Fibroblast of skin of right quadriceps (primary cell): Measurements from ENCODE around the gene SLC25A30.
"Not testable (repeated sequence)": the region's sequence is repeated elsewhere in the genome, so short reads cannot be mapped to it uniquely, and the experiment has no call there.

Experiments
- DNase-seq: peaks from one replicate; pipeline ENCODE4 v3.0.0-alpha.2; 2013

Gene SLC25A30

DNA sequence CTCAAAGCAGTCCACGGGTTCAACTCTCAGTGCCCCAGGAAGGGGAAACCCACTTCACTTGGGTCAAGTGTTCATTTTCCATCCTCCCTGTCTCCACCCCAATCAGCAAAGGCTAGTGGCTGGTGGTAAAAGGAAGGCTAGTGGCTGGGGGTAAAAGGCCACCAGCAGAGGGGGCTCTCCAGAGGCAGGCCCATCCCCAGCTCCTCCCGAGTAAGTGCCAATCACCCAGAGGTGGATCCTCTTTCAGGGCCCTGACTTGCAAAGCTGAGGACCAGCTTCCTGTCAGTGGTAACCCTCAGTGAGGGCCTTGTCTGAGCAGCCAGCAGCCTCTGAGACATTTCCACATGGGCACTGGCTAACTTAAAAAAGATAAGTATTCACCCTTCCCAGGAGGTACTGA lies 55.2 kb downstream of the SLC25A30 start:
- DNase-seq, result no peak

DNA sequence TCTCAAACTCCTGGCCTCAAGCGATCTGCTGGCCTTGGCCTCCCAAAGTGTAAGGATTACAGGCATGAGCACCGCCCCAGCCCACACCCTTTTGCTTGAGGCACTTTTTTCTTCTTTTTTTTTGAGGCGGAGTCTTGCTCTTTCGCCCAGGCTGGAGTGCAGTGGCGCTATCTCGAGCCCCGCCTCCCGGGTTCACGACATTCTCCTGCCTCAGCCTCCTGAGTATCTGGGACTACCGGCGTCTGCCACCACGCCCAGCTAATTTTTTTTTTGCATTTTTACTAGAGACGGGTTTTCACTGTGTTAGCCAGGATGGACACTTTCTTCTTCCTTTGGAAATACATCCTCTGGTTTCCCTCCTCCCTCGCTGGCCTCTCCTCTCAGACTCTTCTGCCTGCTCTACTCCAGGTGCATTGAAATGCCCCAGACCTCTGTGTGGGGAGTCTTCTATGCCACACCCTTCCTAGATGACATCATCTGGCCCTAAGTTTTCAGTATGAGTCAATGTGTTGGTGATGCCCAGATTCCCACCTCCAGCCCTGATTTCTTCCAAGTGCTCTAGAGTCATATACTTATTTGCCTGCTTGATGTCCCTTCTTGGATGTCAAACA lies 56.5 kb downstream of the SLC25A30 start:
- DNase-seq, result peak; percentile 15

DNA sequence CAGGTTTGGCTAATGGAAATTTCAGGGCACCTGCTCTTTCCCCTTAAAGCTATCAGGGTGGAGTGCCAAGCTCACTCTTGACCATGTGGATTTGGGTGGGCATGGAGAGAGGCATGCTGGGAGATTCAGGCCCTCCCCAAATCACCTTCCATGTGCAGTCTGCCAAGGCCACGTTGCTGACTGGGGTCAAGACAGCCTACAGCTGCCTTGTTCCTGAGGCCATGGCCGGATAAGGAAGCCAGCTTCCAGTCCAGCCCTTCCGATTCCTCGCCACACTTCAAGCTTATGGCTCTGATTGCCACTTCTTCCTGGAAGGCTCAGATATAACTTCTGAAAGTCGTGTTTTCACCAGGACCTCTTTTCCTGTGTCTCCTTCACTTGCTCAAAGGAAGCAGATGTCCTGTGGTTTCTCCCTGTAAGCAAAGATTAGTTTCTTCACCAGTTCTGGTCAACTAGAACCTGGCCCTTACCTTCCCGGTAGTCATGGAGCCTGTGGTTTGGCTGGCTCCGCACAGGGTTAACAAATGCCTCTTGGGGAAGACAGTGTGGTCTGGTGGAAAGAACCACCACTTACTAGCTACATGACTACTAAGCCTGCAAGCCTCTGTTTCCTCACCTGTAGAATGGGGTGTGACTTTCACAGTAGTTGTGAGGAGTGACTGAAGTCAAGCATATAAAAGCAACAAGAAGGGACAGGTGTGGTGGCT lies 61.1 kb downstream of the SLC25A30 start:
- DNase-seq, result no peak

DNA sequence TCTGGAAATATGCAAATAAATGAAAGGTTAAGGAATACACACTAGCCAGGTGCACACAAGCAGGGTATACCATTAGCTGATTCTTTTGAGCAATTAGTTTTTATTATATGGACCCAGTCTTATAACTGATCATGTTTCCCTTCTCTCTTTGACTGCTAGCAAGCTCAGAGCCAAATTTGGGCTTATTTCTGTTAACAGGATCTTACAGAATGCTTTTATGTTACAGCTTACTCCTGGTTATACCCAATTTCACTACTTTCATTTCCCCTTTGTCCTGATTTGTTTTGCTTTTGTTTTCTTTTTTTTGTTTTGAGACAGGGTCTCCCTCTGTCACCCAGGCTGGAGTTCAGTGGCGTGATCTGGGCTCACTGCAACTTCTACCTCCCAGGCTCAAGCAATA lies 64.3 kb downstream of the SLC25A30 start:
- no peak for DNase-seq

DNA sequence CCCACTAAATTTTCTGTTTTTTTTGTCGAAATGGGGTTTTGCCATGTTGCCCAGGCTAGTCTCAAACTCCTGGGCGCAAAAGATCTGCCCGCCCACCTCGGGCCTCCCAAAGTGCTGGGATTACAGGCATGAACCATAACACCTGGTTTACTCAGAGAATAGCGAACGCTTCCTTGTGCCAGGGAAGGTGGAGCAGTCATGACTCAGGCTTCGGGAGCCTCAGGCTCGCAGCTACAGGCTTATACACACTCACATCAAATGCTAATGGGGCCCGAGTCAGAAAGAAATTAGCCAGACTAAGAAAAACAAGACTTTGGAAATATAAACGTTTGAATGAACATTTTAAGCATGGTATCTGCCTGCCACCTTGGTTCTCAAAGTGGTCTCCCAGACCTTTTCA lies 66.1 kb downstream of the SLC25A30 start:
- no peak for DNase-seq

DNA sequence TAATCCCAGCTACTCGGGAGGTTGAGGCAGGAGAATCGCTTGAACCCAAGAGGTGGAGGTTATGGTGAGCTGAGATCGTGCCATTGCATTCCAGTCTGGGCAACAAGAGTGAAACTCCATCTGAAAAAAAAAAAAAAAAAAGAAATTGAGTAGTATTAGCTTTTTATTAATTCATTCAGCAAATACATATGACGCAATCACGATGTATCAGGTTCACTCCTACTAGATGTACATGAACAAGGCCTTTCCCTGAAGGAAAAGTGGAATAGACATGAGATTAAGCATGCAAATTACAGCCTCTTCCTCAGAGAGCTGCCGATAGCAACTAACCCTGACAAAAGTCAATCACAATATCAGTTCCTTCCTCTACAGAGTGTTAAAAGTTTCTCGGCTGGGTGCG lies 68.0 kb downstream of the SLC25A30 start:
- no peak for DNase-seq

DNA sequence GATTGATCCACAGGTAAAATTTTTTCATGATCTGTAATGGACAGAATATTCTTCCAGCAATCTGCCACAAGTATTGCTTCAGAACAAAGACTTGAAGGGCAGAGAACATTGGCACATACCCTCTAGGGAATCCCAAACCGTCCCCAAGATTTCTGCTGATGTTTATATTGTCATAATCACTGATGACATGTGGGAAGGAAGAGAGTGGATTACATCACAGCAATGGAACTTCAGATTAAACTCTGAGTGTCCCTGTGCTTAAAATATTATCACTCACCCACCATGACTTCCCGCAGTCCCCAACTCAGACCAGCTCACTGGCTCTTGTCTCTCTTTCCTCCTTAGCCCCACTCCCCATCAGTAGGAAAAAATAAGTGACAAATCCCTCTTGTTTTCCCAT lies 68.7 kb downstream of the SLC25A30 start:
- DNase-seq, result no peak

DNA sequence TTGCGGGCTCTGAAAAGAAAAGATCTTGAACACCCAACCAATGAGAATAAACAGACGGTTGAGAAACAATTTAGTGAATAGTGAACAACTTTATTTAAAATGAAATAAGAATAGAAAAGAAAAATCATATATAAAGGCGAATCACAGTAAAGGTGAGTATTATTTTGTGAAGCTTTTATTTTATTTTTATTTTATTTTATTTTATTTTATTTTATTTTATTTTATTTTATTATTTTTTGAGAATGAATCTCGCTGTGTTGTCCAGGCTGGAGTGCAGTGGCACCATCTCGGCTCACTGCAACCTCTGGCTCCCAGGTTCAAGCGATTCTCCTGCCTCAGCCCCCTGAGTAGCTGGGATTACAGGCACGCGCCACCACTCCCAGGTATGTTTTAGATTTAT lies 74.1 kb downstream of the SLC25A30 start:
- not testable (repeated sequence) for DNase-seq
